Liver (tissue), 9 donors: ENCODE data around the gene SUPT20HL1. TPM values are rescaled to one million over a fixed set of nuclear protein-coding genes. Genes with fewer than 3 reads are reported as not detected.

Source experiments
- DNase-seq: peaks from one replicate; pipeline ENCODE4 v3.0.0-alpha.2; 2017; ENCODE audit warnings: low spot score
- H3K27ac ChIP-seq, 2 donors: one replicate each; pipeline ENCODE4 v1.7.0; 2013; ENCODE audit warnings: inconsistent platforms in 2 of 2, low read length in 2 of 2, control low read depth in 1 of 2, low read depth in 1 of 2, mild to moderate bottlenecking in 1 of 2
- H3K27me3 ChIP-seq, 4 donors: one replicate each; pipeline versions ENCODE4 v1.6.1 to v1.7.0; 2013; ENCODE audit warnings: low read length in 3 of 4, inconsistent platforms in 1 of 4, mild to moderate bottlenecking in 1 of 4, moderate library complexity in 1 of 4; ENCODE audit not compliant: control insufficient read depth in 4 of 4, insufficient read depth in 4 of 4
- H3K36me3 ChIP-seq, 4 donors: one replicate each; pipeline versions ENCODE4 v1.6.1 to v1.7.0; 2013; ENCODE audit warnings: low read length in 3 of 4, mild to moderate bottlenecking in 3 of 4, low read depth in 1 of 4, moderate library complexity in 1 of 4; ENCODE audit not compliant: control insufficient read depth in 4 of 4, insufficient read depth in 3 of 4
- H3K4me1 ChIP-seq, 4 donors: one replicate each; pipeline versions ENCODE4 v1.6.1 to v1.7.0; 2013; ENCODE audit warnings: low read length in 3 of 4, mild to moderate bottlenecking in 3 of 4, moderate library complexity in 1 of 4; ENCODE audit not compliant: control insufficient read depth in 4 of 4, insufficient read depth in 4 of 4
- H3K4me3 ChIP-seq, 3 donors: one replicate each; pipeline versions ENCODE4 v1.6.1 to v1.7.0; 2013; ENCODE audit warnings: low read length in 3 of 3, control low read depth in 1 of 3, low read depth in 1 of 3, mild to moderate bottlenecking in 1 of 3
- H3K9ac ChIP-seq, 2 donors: one replicate each; pipeline ENCODE4 v1.7.0; 2013; ENCODE audit warnings: low read length in 2 of 2, mild to moderate bottlenecking in 2 of 2, moderate library complexity in 2 of 2, control low read depth in 1 of 2, low read depth in 1 of 2
- H3K9me3 ChIP-seq, 4 donors: one replicate each; pipeline versions ENCODE4 v1.6.1 to v1.7.0; 2013; ENCODE audit warnings: low read length in 3 of 4; ENCODE audit not compliant: control insufficient read depth in 4 of 4
- ATF3 ChIP-seq: IDR thresholded peaks from 2 replicates; pipeline ENCODE4 v1.6.1; 2016; ENCODE audit warnings: antibody characterized with exemption
- CTCF ChIP-seq: fragments of 150-350 bp; IDR thresholded peaks from 2 replicates; pipeline ENCODE4 v1.5.1; 2017; ENCODE audit warnings: improper control_type of control experiment, low read depth, low read length; ENCODE audit not compliant: missing input control
- EGR1 ChIP-seq, 2 donors: IDR thresholded peaks; 2 replicates each; pipeline ENCODE4 v1.6.1; 2016 to 2018; ENCODE audit warnings: antibody characterized with exemption in 2 of 2, low read depth in 2 of 2
- FOXA1 ChIP-seq: IDR thresholded peaks from 2 replicates; pipeline ENCODE4 v1.6.1; 2016; ENCODE audit warnings: antibody characterized with exemption
- FOXA2 ChIP-seq: IDR thresholded peaks from 2 replicates; pipeline ENCODE4 v1.6.1; 2016; ENCODE audit warnings: antibody characterized with exemption
- GABPA ChIP-seq, 2 donors: IDR thresholded peaks in 1 of 2; conservative IDR thresholded peaks in 1 of 2; 2 replicates each; pipeline ENCODE4 v1.6.1; 2016; ENCODE audit warnings: antibody characterized with exemption in 2 of 2, mild to moderate bottlenecking in 1 of 2, moderate library complexity in 1 of 2
- HNF4A ChIP-seq, 2 donors: conservative IDR thresholded peaks; 2 replicates each; pipeline ENCODE4 v1.6.1; 2016; ENCODE audit warnings: antibody characterized with exemption in 2 of 2, mild to moderate bottlenecking in 2 of 2
- JUND ChIP-seq, 2 donors: IDR thresholded peaks; 2 replicates each; pipeline ENCODE4 v1.6.1; 2016; ENCODE audit warnings: antibody characterized with exemption in 2 of 2
- NR2F2 ChIP-seq: IDR thresholded peaks from 2 replicates; pipeline ENCODE4 v1.6.1; 2016; ENCODE audit warnings: antibody characterized with exemption
- RAD21 ChIP-seq, 2 donors: IDR thresholded peaks; 2 replicates each; pipeline ENCODE4 v1.6.1; 2016; ENCODE audit warnings: antibody characterized with exemption in 2 of 2, mild to moderate bottlenecking in 2 of 2
- REST ChIP-seq: IDR thresholded peaks from 2 replicates; pipeline ENCODE4 v1.6.1; 2016; ENCODE audit warnings: antibody characterized with exemption, mild to moderate bottlenecking
- RXRA ChIP-seq, 2 donors: IDR thresholded peaks; 2 replicates each; pipeline ENCODE4 v1.6.1; 2017 to 2018; ENCODE audit warnings: antibody characterized with exemption in 2 of 2, mild to moderate bottlenecking in 1 of 2
- SP1 ChIP-seq: IDR thresholded peaks from 2 replicates; pipeline ENCODE4 v1.6.1; 2018; ENCODE audit warnings: antibody characterized with exemption, mild to moderate bottlenecking
- TAF1 ChIP-seq: conservative IDR thresholded peaks from 2 replicates; pipeline ENCODE4 v1.6.1; 2016; ENCODE audit warnings: antibody characterized with exemption, mild to moderate bottlenecking
- YY1 ChIP-seq: IDR thresholded peaks from 2 replicates; pipeline ENCODE4 v1.6.1; 2016; ENCODE audit warnings: antibody characterized with exemption, mild to moderate bottlenecking
- ZBTB33 ChIP-seq: IDR thresholded peaks from 2 replicates; pipeline ENCODE4 v1.6.1; 2016; ENCODE audit warnings: antibody characterized with exemption
- WGBS: extraction: QIAGEN DNeasy Blood & Tissue Kit; methylation state at CpG from one replicate; pipeline ENCODE4 v1.1.7; 2013; 5-methylcytosine and 5-hydroxymethylcytosine counted together
- polyA plus RNA-seq, 2 donors: library from polyadenylated mRNA; stranded (reverse) in 1 of 2; unstranded in 1 of 2; fragments of 200-250 nt in 1 of 2; fragments of >200 nt in 1 of 2; fragmentation: Nextera tagmentation in 1 of 2; extraction: Ambion mirVana in 1 of 2; gene quantifications; one replicate each; pipeline versions ENCODE4 v1.2.1 to v1.2.3, GENCODE V29; 2013 to 2015
- total RNA-seq, 2 donors: library from RNA; depleted of rRNA; stranded (reverse); fragments of >200 nt; gene quantifications; one replicate each; pipeline ENCODE4 v1.2.3, GENCODE V29; 2014
- donor health status: healthy.
- donor health status: healthy.
- donor health status: healthy.
- donor health status: healthy.
- donor health status: healthy.

The SUPT20HL1 gene
- total and polyA plus RNA-seq, 4 donors, result not detected

- Histone ChIP-seq H3K9me3 (no peaks in the 10 kb centered on the region), H3K27me3 (no peaks in the 10 kb centered on the region), H3K36me3 (no peaks in the 10 kb centered on the region), H3K27ac (no peak overlapping the region), H3K9ac (no peak overlapping the region), H3K4me1 (no peaks in the 10 kb centered on the region), H3K4me3 (no peak overlapping the region)
- no peak for DNase-seq
- WGBS, result 73% methylated on average over 1 of the region's 1 CpG
- no peak for TF ChIP-seq RAD21 (IDR thresholded peaks at IDR 0.05)
- TF ChIP-seq YY1, result no peak
- no peak for TF ChIP-seq GABPA (IDR thresholded peaks at IDR 0.05 in 1 of 2, conservative IDR thresholded peaks at IDR 0.05 in 1 of 2)
- TF ChIP-seq HNF4A (conservative IDR thresholded peaks at IDR 0.05), result no peak
- TF ChIP-seq FOXA2, result no peak
- no peak for TF ChIP-seq JUND (IDR thresholded peaks at IDR 0.05)
- TF ChIP-seq NR2F2, result no peak
- no peak for TF ChIP-seq RXRA (IDR thresholded peaks at IDR 0.05)
- TF ChIP-seq ATF3, result no peak
- TF ChIP-seq REST, result no peak
- TF ChIP-seq FOXA1, result no peak
- no peak for TF ChIP-seq CTCF
- TF ChIP-seq TAF1, result no peak
- no peak for TF ChIP-seq ZBTB33
- TF ChIP-seq SP1, result no peak
- no peak for TF ChIP-seq EGR1 (IDR thresholded peaks at IDR 0.05; ENCODE audit: low read depth in 2 of 2)
Observed at GRCh38 chrX:24369816-24370215, 9.4 kb downstream of the SUPT20HL1 start.

- 13% methylated on average over 14 of the region's 14 CpGs for WGBS
Observed at GRCh38 chrX:24371391-24371972, 11.0 kb downstream of the SUPT20HL1 start.

More at GRCh38 chrX:24371391-24371972, 11.0 kb downstream of the SUPT20HL1 start:
- H3K36me3 ChIP-seq, result no peaks in the 10 kb centered on the region
- H3K9me3 ChIP-seq, result no peaks in the 10 kb centered on the region
- H3K27ac ChIP-seq, result no peak overlapping the region
- peak; percentile 54 for TF ChIP-seq CTCF
- TF ChIP-seq RAD21 (IDR thresholded peaks at IDR 0.05), result peak; percentile 66 to 82
- no peak for TF ChIP-seq YY1
- H3K4me3 ChIP-seq, result no peak overlapping the region
- H3K9ac ChIP-seq, result no peak overlapping the region
- no peaks in the 10 kb centered on the region for H3K4me1 ChIP-seq
- DNase-seq, result peak; percentile 46
- no peaks in the 10 kb centered on the region for H3K27me3 ChIP-seq
